Measurements from ENCODE around the gene CFAP70.

Gene CFAP70

DNA sequence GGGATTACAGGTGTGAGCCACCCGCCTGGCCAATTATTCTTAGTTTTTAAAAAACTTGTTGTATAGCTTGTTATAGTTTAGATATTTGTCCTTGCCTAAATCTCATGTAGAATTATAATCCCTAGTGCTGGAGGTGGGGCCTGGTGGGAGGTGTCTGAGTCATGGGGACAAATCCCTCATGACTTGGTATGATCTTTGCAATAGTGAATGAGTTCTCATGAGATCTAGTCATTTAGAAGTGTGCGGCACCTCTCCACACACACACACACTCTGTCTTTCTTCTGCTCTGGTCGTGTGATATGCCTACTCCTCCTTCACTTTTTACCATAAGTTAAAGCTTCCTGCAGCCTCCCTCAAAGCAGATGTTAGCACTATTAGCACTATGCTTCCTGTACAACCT lies 153.6 kb downstream of the CFAP70 start:
- Histone ChIP-seq H3K27ac (ENCODE audit: low read depth, low read length, poor library complexity, severe bottlenecking) (no peak overlapping the region), H3K4me2 (ENCODE audit: low read length) (no peak overlapping the region), H3K79me2 (ENCODE audit: insufficient read depth, low read length) (no peaks in the 10 kb centered on the region), H3K4me1 (ENCODE audit: insufficient read depth, low read length, severe bottlenecking) (no peaks in the 10 kb centered on the region), H3K9me3 (ENCODE audit: low read length) (peaks cover 5% of the 10 kb centered on the region; the same call in 1 of the 2 replicates), H3K4me3 (ENCODE audit: low read depth, low read length, poor library complexity, severe bottlenecking) (no peak overlapping the region), H4K20me1 (ENCODE audit: insufficient read depth, low read length) (no peaks in the 10 kb centered on the region), H3K27me3 (ENCODE audit: insufficient read depth, low read length) (no peaks in the 10 kb centered on the region), H3F3A (ENCODE audit: insufficient read depth, low read length) (no peaks in the 10 kb centered on the region), H3K36me3 (ENCODE audit: insufficient read depth, low read length) (no peaks in the 10 kb centered on the region), H3K9me2 (ENCODE audit: low read depth, low read length) (no peaks in the 10 kb centered on the region), H3K9ac (ENCODE audit: low read length) (no peak overlapping the region), H2AFZ (ENCODE audit: low read length) (no peak overlapping the region)
- no peak for TF ChIP-seq EZH2 (IDR thresholded peaks at IDR 0.05; ENCODE audit: borderline replicate concordance, low read length)
- TF ChIP-seq, protein P1, sequence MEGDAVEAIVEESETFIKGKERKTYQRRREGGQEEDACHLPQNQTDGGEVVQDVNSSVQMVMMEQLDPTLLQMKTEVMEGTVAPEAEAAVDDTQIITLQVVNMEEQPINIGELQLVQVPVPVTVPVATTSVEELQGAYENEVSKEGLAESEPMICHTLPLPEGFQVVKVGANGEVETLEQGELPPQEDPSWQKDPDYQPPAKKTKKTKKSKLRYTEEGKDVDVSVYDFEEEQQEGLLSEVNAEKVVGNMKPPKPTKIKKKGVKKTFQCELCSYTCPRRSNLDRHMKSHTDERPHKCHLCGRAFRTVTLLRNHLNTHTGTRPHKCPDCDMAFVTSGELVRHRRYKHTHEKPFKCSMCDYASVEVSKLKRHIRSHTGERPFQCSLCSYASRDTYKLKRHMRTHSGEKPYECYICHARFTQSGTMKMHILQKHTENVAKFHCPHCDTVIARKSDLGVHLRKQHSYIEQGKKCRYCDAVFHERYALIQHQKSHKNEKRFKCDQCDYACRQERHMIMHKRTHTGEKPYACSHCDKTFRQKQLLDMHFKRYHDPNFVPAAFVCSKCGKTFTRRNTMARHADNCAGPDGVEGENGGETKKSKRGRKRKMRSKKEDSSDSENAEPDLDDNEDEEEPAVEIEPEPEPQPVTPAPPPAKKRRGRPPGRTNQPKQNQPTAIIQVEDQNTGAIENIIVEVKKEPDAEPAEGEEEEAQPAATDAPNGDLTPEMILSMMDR (IDR thresholded peaks at IDR 0.05; ENCODE audit: low read length) = no peak
